SH-SY5Y (cell line): ENCODE measurements around the gene COL9A3.

ENCODE experiments used
- GATA2 ChIP-seq: IDR thresholded peaks from 2 replicates; pipeline ENCODE4 v1.6.1; 2011; ENCODE audit warnings: mild to moderate bottlenecking, low read depth, low read length
- GATA3 ChIP-seq: IDR thresholded peaks from 2 replicates; pipeline ENCODE4 v1.6.1; 2011; ENCODE audit warnings: low read depth, mild to moderate bottlenecking, low read length, moderate library complexity

The COL9A3 gene

GRCh38 chr20:62884556-62884955, 67.7 kb downstream of the COL9A3 start:
- no peak for TF ChIP-seq GATA3
- TF ChIP-seq GATA2 = no peak

DNA sequence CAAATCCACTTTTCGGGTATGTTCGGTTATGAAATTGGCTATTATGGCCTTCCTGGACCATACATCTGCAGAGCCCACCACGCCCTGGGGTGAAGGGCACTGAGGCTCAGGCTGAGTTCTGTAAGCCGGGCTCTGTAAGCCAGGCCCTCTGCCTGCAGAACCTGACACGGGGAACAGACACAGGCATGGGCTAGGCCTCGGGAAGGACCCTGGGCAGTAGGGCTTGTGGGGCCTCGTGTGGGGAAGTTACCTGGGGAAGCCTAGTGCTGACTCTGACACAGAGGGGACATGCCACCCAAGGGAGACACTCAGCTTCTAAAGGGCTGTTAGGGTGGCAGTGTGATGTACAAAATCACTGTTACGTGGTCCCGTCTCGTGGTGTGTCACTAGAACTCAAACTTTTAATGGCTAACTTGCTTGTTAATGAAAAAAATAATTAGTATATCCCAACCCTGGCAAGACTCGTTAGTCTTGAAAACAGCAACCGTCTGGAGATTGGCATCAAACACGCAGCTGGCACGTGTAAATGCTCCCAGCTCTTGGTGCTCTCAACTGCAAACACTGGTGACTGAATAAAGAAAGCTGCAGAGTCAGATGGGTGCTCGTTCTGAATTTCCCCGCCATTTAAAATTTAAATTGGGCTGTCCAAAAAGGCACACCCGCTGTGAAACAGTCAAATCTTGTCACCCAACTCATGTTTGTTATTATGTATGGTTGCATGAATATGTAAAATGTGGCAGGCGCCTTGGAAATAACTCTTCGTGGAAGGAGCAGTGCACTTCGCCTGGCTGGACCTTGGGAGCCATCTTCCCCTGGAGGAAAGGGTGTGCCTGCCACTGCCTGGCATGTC, 68.4 kb downstream of the COL9A3 start:
- no peak for TF ChIP-seq GATA2
- no peak for TF ChIP-seq GATA3

DNA sequence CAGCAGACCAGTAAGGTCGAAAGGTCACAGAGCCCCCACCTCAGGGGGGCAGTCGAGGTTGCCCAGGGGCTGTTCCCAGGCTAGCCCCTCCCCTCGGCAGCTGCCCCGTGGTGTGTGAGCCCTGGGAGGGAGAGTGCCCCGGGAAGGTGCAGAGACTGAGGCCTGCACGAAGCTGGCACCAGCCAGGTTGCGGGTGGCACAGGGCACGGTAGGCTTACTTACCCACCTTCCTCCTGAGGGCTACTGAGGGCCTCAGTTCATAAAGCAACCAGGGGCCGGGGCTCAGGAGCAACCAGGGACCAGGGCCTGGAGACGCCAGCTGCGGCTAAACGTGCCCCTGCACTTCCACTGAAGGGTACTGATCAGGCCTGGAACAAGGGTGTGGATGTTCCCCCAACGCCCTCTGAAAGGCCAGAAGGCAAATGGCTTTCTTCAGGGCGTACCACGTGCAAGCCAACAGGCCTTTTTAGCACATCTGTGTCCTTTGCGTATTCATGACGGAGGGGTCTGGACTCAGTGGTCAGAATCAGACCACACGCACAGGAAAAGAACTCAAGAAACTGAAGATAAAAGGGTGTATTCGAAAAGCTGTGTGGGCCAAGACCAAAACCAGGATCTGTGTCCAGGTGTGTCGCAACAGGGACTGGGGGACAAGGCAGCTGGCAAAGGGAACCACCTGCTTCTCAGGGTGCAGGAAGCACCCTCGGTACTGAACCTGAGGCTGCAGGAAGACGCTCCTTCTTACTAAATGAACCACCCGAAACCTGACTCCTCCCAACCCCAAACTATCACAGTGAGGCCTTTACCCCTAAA, 69.3 kb downstream of the COL9A3 start:
- no peak for TF ChIP-seq GATA3
- TF ChIP-seq GATA2 = no peak

GRCh38 chr20:62886709-62887058, 69.8 kb downstream of the COL9A3 start:
- TF ChIP-seq GATA2 (no peak), GATA3 (no peak)

GRCh38 chr20:62887152-62887859, 70.5 kb downstream of the COL9A3 start:
- TF ChIP-seq GATA2 (no peak), GATA3 (no peak)

DNA sequence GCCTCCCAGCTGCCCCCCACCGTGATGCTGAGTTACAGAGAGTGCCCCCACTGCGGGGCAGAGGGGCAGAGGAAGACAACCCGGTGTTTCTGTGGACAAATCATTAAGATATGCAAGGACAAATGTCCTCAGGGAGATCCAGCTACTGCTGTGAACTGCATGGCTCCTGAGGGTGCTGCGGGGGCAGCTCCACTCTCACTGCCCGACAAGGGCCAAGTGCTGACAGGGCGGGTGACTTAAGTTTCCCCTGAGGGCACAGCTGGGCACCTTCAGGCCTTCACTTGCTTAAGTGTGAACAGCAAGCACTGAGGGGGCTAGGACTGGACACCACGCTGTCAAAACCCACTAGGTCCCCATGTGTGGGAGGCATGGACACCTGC, 71.0 kb downstream of the COL9A3 start:
- TF ChIP-seq GATA3 (no peak), GATA2 (no peak)

- TF ChIP-seq GATA2 (no peak), GATA3 (no peak)
Measured at GRCh38 chr20:62888406-62888805, 71.6 kb downstream of the COL9A3 start.

DNA sequence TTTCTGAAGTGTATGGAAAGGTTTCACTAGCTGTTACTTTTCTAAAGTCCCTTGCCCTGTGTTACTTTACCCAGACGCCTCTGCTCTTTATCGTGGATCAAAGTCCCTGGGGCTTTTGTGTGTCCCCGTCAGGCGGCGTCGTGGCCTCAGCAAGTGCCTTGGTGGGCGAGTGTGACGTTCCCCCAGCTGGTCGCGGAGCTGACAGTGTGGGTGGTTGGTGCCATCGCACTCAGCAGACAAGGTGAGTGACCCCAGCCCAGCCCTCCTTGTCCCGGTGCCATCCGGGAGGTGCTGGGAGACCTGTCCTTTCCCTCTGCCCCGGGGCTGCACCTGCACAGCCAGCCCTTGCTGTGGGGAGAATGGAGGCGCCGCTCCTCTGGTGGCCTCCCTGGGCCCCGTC, 72.1 kb downstream of the COL9A3 start:
- TF ChIP-seq GATA3 (no peak), GATA2 (no peak)

- TF ChIP-seq GATA3 = no peak
- no peak for TF ChIP-seq GATA2
Measured at GRCh38 chr20:62889411-62889810, 72.6 kb downstream of the COL9A3 start.

DNA sequence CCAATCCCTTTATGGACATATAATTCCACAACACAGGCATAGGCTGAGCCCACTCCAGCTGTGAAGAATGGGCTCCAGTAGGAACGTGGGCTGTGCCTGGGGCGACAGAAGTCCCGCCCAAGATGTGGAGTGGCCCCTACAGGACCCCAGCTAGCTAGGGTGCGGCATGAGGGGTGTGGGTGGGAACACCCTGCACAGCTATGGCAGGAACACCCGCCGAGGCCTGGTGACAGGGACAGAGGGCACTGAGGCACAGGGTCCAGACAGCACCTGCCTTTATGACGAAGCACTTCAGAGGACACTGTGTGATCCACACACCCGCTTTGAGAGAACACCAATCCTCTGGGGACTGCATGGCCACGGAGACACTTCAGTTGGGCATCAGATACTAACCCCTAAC, 73.0 kb downstream of the COL9A3 start:
- TF ChIP-seq GATA3 (no peak), GATA2 (no peak)

DNA sequence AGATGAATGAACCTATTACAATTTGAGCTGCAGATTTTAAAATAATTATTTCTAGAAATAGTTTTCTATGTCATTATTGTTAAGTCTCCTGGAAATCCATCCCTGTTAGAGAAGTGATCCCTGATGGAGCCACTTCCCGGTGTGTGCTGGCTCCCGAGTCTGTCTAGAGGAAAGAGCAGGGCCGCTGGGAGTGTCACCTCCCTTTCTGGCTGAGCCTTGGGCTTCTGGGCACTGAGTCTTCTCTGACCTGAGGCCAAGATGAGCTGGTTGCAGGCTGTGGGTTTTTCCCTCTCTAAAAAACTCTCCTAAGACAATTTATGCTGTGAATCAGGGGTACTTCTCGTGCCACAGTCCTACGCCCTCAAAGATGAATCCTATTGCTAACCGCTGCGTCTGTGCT, 73.6 kb downstream of the COL9A3 start:
- TF ChIP-seq GATA3 (no peak), GATA2 (no peak)
